ENCODE measurements around the gene NAALADL2. TPM values are rescaled to one million over a fixed set of nuclear protein-coding genes. Genes with fewer than 3 reads are reported as not detected.
A peak's percentile ranks its signal among the peaks of the same experiment; 100 is the strongest.

The NAALADL2 gene
- total and polyA plus RNA-seq, 2 of the 13 experiments (the other 11 are each of a cell fraction or from before 2014, with no cell fraction given): 0.08 TPM; not detected in 1

GRCh38 chr3:174859756-174860155 is 622 bp downstream of the NAALADL2 start:
- in situ Hi-C loops (cut with HindIII; ENCODE audit: extremely low pct_ligation_motif_present, low pct_unique_long_range_greater_than_20kb): no loop called here
- Histone ChIP-seq H2AFZ (ENCODE audit: low read length) (no peak overlapping the region), H3K79me2 (ENCODE audit: insufficient read depth, low read length) (no peaks in the 10 kb centered on the region), H3K4me3 (replicated peaks in 1 of 3; ENCODE audit: insufficient read depth in 1 of 3, low read depth in 2 of 3, low read length in 3 of 3) (no peak overlapping the region), H3K27ac (ENCODE audit: extremely low read length, insufficient read depth, low read length) (no peak overlapping the region), H3K9ac (ENCODE audit: insufficient read depth, low read depth, low read length) (no peak overlapping the region), H3K36me3 (replicated peaks in 1 of 2; ENCODE audit: control insufficient read depth in 1 of 2, insufficient read depth in 2 of 2, low read length in 2 of 2) (no peaks in the 10 kb centered on the region), H3K9me3 (ENCODE audit: low read length) (no peaks in the 10 kb centered on the region), H3K4me2 (ENCODE audit: low read depth, low read length) (no peak overlapping the region), H3K4me1 (ENCODE audit: insufficient read depth, low read length) (no peaks in the 10 kb centered on the region), H4K20me1 (ENCODE audit: insufficient read depth, low read length) (no peaks in the 10 kb centered on the region), H3K27me3 (ENCODE audit: control insufficient read depth in 1 of 2, insufficient read depth in 2 of 2, low read length in 2 of 2) (no peaks in the 10 kb centered on the region)
- DNase-seq (ENCODE audit: low spot score) (no peak), FAIRE-seq (no peak), ATAC-seq (no peak)
- 2% methylated on average over 3 of the region's 3 CpGs for WGBS (ENCODE audit: low lambda C conversion rate)
- CTCF ChIA-PET (ENCODE audit: low intra/inter-chr PET ratio, low total read pairs): no interaction called here
- TF ChIP-seq CEBPB (IDR thresholded peaks at IDR 0.05; ENCODE audit: borderline replicate concordance, low read depth, low read length) (peak; percentile 36; the same call in 1 of the 2 replicates), ZNF841 (CRISPR knock-in tag; IDR thresholded peaks at IDR 0.05; ENCODE audit: borderline replicate concordance) (no peak), NCOA1 (CRISPR knock-in tag; IDR thresholded peaks at IDR 0.05) (no peak), ZNF17 (CRISPR knock-in tag; IDR thresholded peaks at IDR 0.05) (no peak), ZNF512 (CRISPR knock-in tag; IDR thresholded peaks at IDR 0.05) (no peak), ZNF720 (CRISPR knock-in tag; IDR thresholded peaks at IDR 0.05) (no peak), CHD4 (IDR thresholded peaks at IDR 0.05; ENCODE audit: borderline replicate concordance, low read length) (no peak)
- BruUV-seq (replicated peaks): no TSS peak
- POLR2A ChIA-PET: no interaction called here
- intact Hi-C loops (cut with micrococcal nuclease; ENCODE audit: unreplicated experiment): no loop called here

- ChIA-PET POLR2A (no interaction called here), CTCF (ENCODE audit: low intra/inter-chr PET ratio, low total read pairs) (no interaction called here)
- intact Hi-C loops (cut with micrococcal nuclease; ENCODE audit: unreplicated experiment): no loop called here
- no peaks in the 10 kb centered on the region for H3K9me3 ChIP-seq (ENCODE audit: low read length)
- no TSS peak for BruUV-seq (replicated peaks)
- H3K27ac ChIP-seq (ENCODE audit: extremely low read length, insufficient read depth, low read length): no peak overlapping the region
- ATAC-seq (peak; percentile 60), DNase-seq (ENCODE audit: low spot score) (peak; percentile 1), FAIRE-seq (peak; percentile 26)
- no peaks in the 10 kb centered on the region for H3K36me3 ChIP-seq (replicated peaks in 1 of 2; ENCODE audit: control insufficient read depth in 1 of 2, insufficient read depth in 2 of 2, low read length in 2 of 2)
- H3K4me2 ChIP-seq (ENCODE audit: low read depth, low read length): no peak overlapping the region
- no peak overlapping the region for H3K9ac ChIP-seq (ENCODE audit: insufficient read depth, low read depth, low read length)
- H3K4me3 ChIP-seq (replicated peaks in 1 of 3; ENCODE audit: insufficient read depth in 1 of 3, low read depth in 2 of 3, low read length in 3 of 3): no peak overlapping the region
- no peaks in the 10 kb centered on the region for H3K27me3 ChIP-seq (ENCODE audit: control insufficient read depth in 1 of 2, insufficient read depth in 2 of 2, low read length in 2 of 2)
- TF ChIP-seq STAG1 (CRISPR knock-in tag; IDR thresholded peaks at IDR 0.05): 0 out of 2 replicates have a peak, but pooled peaks have one; percentile 7
- TF ChIP-seq CTCF (CRISPR knock-in tag; IDR thresholded peaks at IDR 0.05): peak; percentile 21; the same call in 1 of the 2 replicates
- TF ChIP-seq ZNF652 (CRISPR knock-in tag; IDR thresholded peaks at IDR 0.05; ENCODE audit: borderline replicate concordance, low read depth): no peak
- TF ChIP-seq ATF7-NPFF (CRISPR knock-in tag; IDR thresholded peaks at IDR 0.05; ENCODE audit: low read depth): no peak
- no peaks in the 10 kb centered on the region for H3K79me2 ChIP-seq (ENCODE audit: insufficient read depth, low read length)
- 6% methylated on average over 3 of the region's 3 CpGs for WGBS (ENCODE audit: low lambda C conversion rate)
- H4K20me1 ChIP-seq (ENCODE audit: insufficient read depth, low read length): no peaks in the 10 kb centered on the region
- H3K4me1 ChIP-seq (ENCODE audit: insufficient read depth, low read length): no peaks in the 10 kb centered on the region
- no peak overlapping the region for H2AFZ ChIP-seq (ENCODE audit: low read length)
- in situ Hi-C loops (cut with HindIII; ENCODE audit: extremely low pct_ligation_motif_present, low pct_unique_long_range_greater_than_20kb): no loop called here
Measured at GRCh38 chr3:174862101-174862500, 3.0 kb downstream of the NAALADL2 start.
